ENCODE measurements around the gene LRG1. TPM values are rescaled to one million over a fixed set of nuclear protein-coding genes. Genes with fewer than 3 reads are reported as not detected.

The LRG1 gene
- polyA plus RNA-seq, 1 of the 3 experiments (the other 2 are of a cell fraction) = 0.12 TPM

- H2AFZ ChIP-seq (ENCODE audit: low read depth) = no peak overlapping the region
- TF ChIP-seq REST (IDR thresholded peaks at IDR 0.05; ENCODE audit: low read depth, low read length) (no peak), GATA2 (CRISPR knock-in tag; IDR thresholded peaks at IDR 0.05) (no peak), JUND (IDR thresholded peaks at IDR 0.05) (no peak), MXI1 (IDR thresholded peaks at IDR 0.05; ENCODE audit: low read depth, low read length) (no peak), ZBTB33 (IDR thresholded peaks at IDR 0.05; ENCODE audit: borderline replicate concordance, low read depth) (no peak), NRF1 (IDR thresholded peaks at IDR 0.05; ENCODE audit: low read depth, low read length) (no peak), NFIC (IDR thresholded peaks at IDR 0.05; ENCODE audit: borderline replicate concordance) (no peak), EP300 (IDR thresholded peaks at IDR 0.05; ENCODE audit: borderline replicate concordance in 1 of 2, low read depth in 1 of 2, low read length in 1 of 2) (no peak), MEF2A (IDR thresholded peaks at IDR 0.05; ENCODE audit: borderline replicate concordance, low read depth) (no peak), SMC3 (IDR thresholded peaks at IDR 0.05; ENCODE audit: low read depth, low read length) (no peak)
- H3F3A ChIP-seq (replicated peaks; ENCODE audit: insufficient read depth) = no peaks in the 10 kb centered on the region
- H3K9ac ChIP-seq = no peak overlapping the region
- no peak for DNase-seq
- H3K9me3 ChIP-seq = no peaks in the 10 kb centered on the region
- CTCF ChIA-PET = interaction anchor here (0.6 to 7.2 kb wide), 5 partner anchors 13 to 114 kb away, joined by 3 to 78 read pairs (median 3); partner anchors contain the start of gene PLIN5
- H3K4me1 ChIP-seq (ENCODE audit: control insufficient read depth in 1 of 2, insufficient read depth in 2 of 2, low read depth in 1 of 2, low read length in 1 of 2) = peaks cover 0 to 3% of the 10 kb centered on the region in 2 experiments; a peak in 1 of 4 replicates
- no peak overlapping the region for H3K27ac ChIP-seq (ENCODE audit: low read depth in 2 of 2, low read length in 1 of 2)
- WGBS (ENCODE audit: low lambda C conversion rate) = 62% methylated on average over 5 of the region's 5 CpGs
- H3K4me2 ChIP-seq = no peak overlapping the region
- H3K9me2 ChIP-seq = no peaks in the 10 kb centered on the region
- no peaks in the 10 kb centered on the region for H3K79me2 ChIP-seq (ENCODE audit: insufficient read depth)
- no peak overlapping the region for H3K4me3 ChIP-seq (ENCODE audit: low read depth in 2 of 2, low read length in 1 of 2)
- POLR2A ChIA-PET = no interaction called here
- H3K27me3 ChIP-seq (ENCODE audit: insufficient read depth) = no peaks in the 10 kb centered on the region
- no peaks in the 10 kb centered on the region for H3K36me3 ChIP-seq (replicated peaks in 1 of 2; ENCODE audit: control insufficient read depth in 1 of 2, insufficient read depth in 2 of 2, low read length in 1 of 2)
- no peaks in the 10 kb centered on the region for H4K20me1 ChIP-seq (ENCODE audit: insufficient read depth)
Measured at GRCh38 chr19:4521888-4522242, 18.0 kb downstream of the LRG1 start.

DNA sequence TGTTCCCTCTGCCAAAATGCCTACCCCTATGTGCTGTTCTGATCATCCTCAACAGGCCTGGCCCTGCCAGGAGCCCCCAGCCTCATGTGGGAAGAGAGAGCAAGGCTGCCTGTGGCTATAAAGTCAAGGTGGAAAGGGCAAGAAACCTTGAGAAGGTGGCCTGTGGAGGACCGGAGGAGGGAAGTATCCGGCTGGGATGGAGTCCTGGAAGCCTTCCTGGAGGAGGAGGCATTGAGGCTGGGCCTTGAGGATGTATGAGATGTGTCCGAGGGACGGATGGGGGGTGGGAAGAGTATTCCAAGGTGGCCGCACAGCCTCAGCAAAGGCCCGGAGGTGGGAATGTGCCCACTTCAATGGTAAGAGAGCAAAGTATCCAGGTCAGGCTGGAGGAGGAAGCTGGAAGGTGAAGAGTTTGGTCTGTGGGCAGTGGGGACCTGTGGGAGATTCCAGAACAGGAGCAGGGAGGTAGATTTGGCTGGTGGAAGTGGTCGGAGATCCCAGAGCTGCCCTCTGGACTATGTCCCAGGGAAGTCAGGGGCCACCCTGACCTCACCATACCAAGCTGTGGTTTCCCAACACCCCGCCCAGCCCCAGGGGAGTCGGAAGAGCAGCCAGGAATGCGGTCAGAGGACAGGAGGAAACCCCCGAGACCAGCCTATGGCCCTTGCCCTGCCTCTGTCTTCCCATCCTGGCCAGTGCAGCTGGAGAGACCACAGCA is 18.5 kb downstream of the LRG1 start:
- no peak for TF ChIP-seq RXRA (IDR thresholded peaks at IDR 0.05; ENCODE audit: borderline replicate concordance, low read depth)
- 65% methylated on average over 7 of the region's 11 CpGs for WGBS (ENCODE audit: low lambda C conversion rate)
- Histone ChIP-seq H3K4me2 (no peak overlapping the region), H3K27me3 (ENCODE audit: insufficient read depth) (no peaks in the 10 kb centered on the region), H3K27ac (ENCODE audit: low read depth in 2 of 2, low read length in 1 of 2) (no peak overlapping the region), H3K36me3 (replicated peaks in 1 of 2; ENCODE audit: control insufficient read depth in 1 of 2, insufficient read depth in 2 of 2, low read length in 1 of 2) (no peaks in the 10 kb centered on the region), H3K4me1 (ENCODE audit: control insufficient read depth in 1 of 2, insufficient read depth in 2 of 2, low read depth in 1 of 2, low read length in 1 of 2) (peaks cover 0 to 3% of the 10 kb centered on the region in 2 experiments; a peak in 1 of 4 replicates), H3F3A (replicated peaks; ENCODE audit: insufficient read depth) (no peaks in the 10 kb centered on the region), H3K79me2 (ENCODE audit: insufficient read depth) (no peaks in the 10 kb centered on the region), H3K4me3 (ENCODE audit: low read depth in 2 of 2, low read length in 1 of 2) (no peak overlapping the region), H3K9ac (no peak overlapping the region), H2AFZ (ENCODE audit: low read depth) (no peak overlapping the region), H3K9me2 (no peaks in the 10 kb centered on the region), H4K20me1 (ENCODE audit: insufficient read depth) (no peaks in the 10 kb centered on the region), H3K9me3 (no peaks in the 10 kb centered on the region)
- ChIA-PET POLR2A (no interaction called here), CTCF (interaction anchor here (0.6 to 7.2 kb wide), 5 partner anchors 12 to 115 kb away, joined by 3 to 78 read pairs (median 5); partner anchors contain the start of gene PLIN5)
- DNase-seq = no peak

All from SK-N-SH (cell line).